ENCODE measurements around the gene LILRA6. TPM values are rescaled to one million over a fixed set of nuclear protein-coding genes. Genes with fewer than 3 reads are reported as not detected.
"Not testable (repeated sequence)": the region's sequence is repeated elsewhere in the genome, so short reads cannot be mapped to it uniquely, and the experiment has no call there.

Gene LILRA6
- total RNA-seq, 4 donors from 2014 or later = 0.22 to 10.2 (median 0.90) TPM

- peaks cover 0 to 49% (median 27%) of the 10 kb centered on the region in 3 donors for H3K36me3 ChIP-seq
- H3K27ac ChIP-seq = peak overlapping the region; percentile 49 to 95 (median 78)
- peaks cover 0 to 63% (median 36%) of the 10 kb centered on the region in 4 donors for H3K4me1 ChIP-seq
- no peak overlapping the region for H3K4me3 ChIP-seq
- 45 to 50% methylated on average over 13 to 22 of the region's 24 CpGs for WGBS, 2 donors
- H3K9me3 ChIP-seq = no peaks in the 10 kb centered on the region
- no peak for TF ChIP-seq EP300 (IDR thresholded peaks at IDR 0.05)
- H3K27me3 ChIP-seq = no peaks in the 10 kb centered on the region
- no peak for DNase-seq (ENCODE audit: low spot score in 2 of 2)
These were observed 33.4 kb downstream of the LILRA6 start for GRCh38 chr19:54209058-54209810.

GRCh38 chr19:54208784-54209057 lies 33.9 kb downstream of the LILRA6 start:
- TF ChIP-seq CTCF (IDR thresholded peaks at IDR 0.05) (no peak), EP300 (IDR thresholded peaks at IDR 0.05) (no peak), POLR2A (IDR thresholded peaks at IDR 0.05) (no peak)
- peaks cover 0 to 68% (median 39%) of the 10 kb centered on the region in 4 donors for H3K4me1 ChIP-seq
- no peaks in the 10 kb centered on the region for H3K9me3 ChIP-seq
- H3K27me3 ChIP-seq = no peaks in the 10 kb centered on the region
- no peak overlapping the region for H3K4me3 ChIP-seq
- DNase-seq (ENCODE audit: low spot score in 2 of 2) = no peak
- H3K36me3 ChIP-seq = peaks cover 0 to 54% (median 31%) of the 10 kb centered on the region in 3 donors
- H3K27ac ChIP-seq = peak overlapping the region in 3 of 4 donors; percentile 66 to 95 (median 89)
- WGBS, 2 donors = 74 to 79% methylated on average over 8 of the region's 8 CpGs

GRCh38 chr19:54207983-54208783 lies 34.4 kb downstream of the LILRA6 start:
- WGBS, 2 donors = 58 to 71% methylated on average over 16 to 17 of the region's 18 CpGs
- Histone ChIP-seq H3K27ac (peak overlapping the region in 3 of 4 donors; percentile 53 to 95 (median 89)), H3K4me1 (peaks cover 0 to 74% (median 42%) of the 10 kb centered on the region in 4 donors), H3K9me3 (no peaks in the 10 kb centered on the region), H3K36me3 (peaks cover 0 to 59% (median 34%) of the 10 kb centered on the region in 3 donors), H3K27me3 (no peaks in the 10 kb centered on the region), H3K4me3 (no peak overlapping the region)
- TF ChIP-seq EP300 (IDR thresholded peaks at IDR 0.05) (peak; percentile 73 to 82), CTCF (IDR thresholded peaks at IDR 0.05) (peak in 1 of 5 experiments; percentile 10), POLR2A (IDR thresholded peaks at IDR 0.05) (no peak)
- peak in 1 of 2 donors; percentile 75 for DNase-seq (ENCODE audit: low spot score in 2 of 2)

GRCh38 chr19:54207676-54207982 lies 35.0 kb downstream of the LILRA6 start:
- no peaks in the 10 kb centered on the region for H3K9me3 ChIP-seq
- H3K4me3 ChIP-seq = no peak overlapping the region
- no peaks in the 10 kb centered on the region for H3K27me3 ChIP-seq
- TF ChIP-seq EP300 (IDR thresholded peaks at IDR 0.05) (no peak), CTCF (IDR thresholded peaks at IDR 0.05) (no peak), POLR2A (IDR thresholded peaks at IDR 0.05) (no peak)
- peak overlapping the region in 3 of 4 donors; percentile 53 to 89 (median 77) for H3K27ac ChIP-seq
- peaks cover 2 to 65% (median 40%) of the 10 kb centered on the region in 3 donors for H3K36me3 ChIP-seq
- H3K4me1 ChIP-seq = peaks cover 0 to 79% (median 48%) of the 10 kb centered on the region in 4 donors
- 48 to 59% methylated on average over 5 of the region's 5 CpGs for WGBS, 2 donors
- no peak for DNase-seq (ENCODE audit: low spot score in 2 of 2)

GRCh38 chr19:54207193-54207592 lies 35.4 kb downstream of the LILRA6 start:
- Histone ChIP-seq H3K36me3 (peaks cover 2 to 69% (median 44%) of the 10 kb centered on the region in 3 donors), H3K4me1 (peaks cover 0 to 83% (median 52%) of the 10 kb centered on the region in 4 donors), H3K27ac (peak overlapping the region in 2 of 4 donors; percentile 77 to 89)
- H3K4me3 ChIP-seq; H3K27me3 ChIP-seq; H3K9me3 ChIP-seq; DNase-seq (ENCODE audit: low spot score in 2 of 2): not testable (repeated sequence)
- 62 to 76% methylated on average over 21 to 23 of the region's 23 CpGs for WGBS, 2 donors

GRCh38 chr19:54206831-54207177 lies 35.8 kb downstream of the LILRA6 start:
- Histone ChIP-seq H3K9me3 (no peaks in the 10 kb centered on the region), H3K4me3 (no peak overlapping the region), H3K36me3 (peaks cover 2 to 73% (median 48%) of the 10 kb centered on the region in 3 donors), H3K4me1 (peaks cover 0 to 87% (median 56%) of the 10 kb centered on the region in 4 donors), H3K27ac (peak overlapping the region in 2 of 4 donors; percentile 77 to 89), H3K27me3 (no peaks in the 10 kb centered on the region)
- 80 to 84% methylated on average over 13 of the region's 13 CpGs for WGBS, 2 donors
- no peak for DNase-seq (ENCODE audit: low spot score in 2 of 2)
- TF ChIP-seq POLR2A (IDR thresholded peaks at IDR 0.05) = no peak
- TF ChIP-seq CTCF (IDR thresholded peaks at IDR 0.05) = no peak
- no peak for TF ChIP-seq EP300 (IDR thresholded peaks at IDR 0.05)
